SK-MEL-5 (cell line): Measurements from ENCODE around the gene NOVA2. TPM values are rescaled to one million over a fixed set of nuclear protein-coding genes. Genes with fewer than 3 reads are reported as not detected.

ENCODE experiments used
- DNase-seq: peaks from one replicate; pipeline ENCODE4 v3.0.0-alpha.2; 2016; ENCODE audit warnings: low read depth, low spot score
- in situ Hi-C: cut with HindIII; loops from 2 replicates; pipeline ENCODE4 v1.10.0; 2016; ENCODE audit warnings: low sequenced_read_pairs, high pct_unique_total_duplicates, low pct_unique_long_range_greater_than_20kb
- polyA plus RNA-seq, 2 experiments: library from polyadenylated mRNA; depleted of rRNA; stranded (reverse); fragments of >200 nt; gene quantifications; 2 replicates each; pipeline ENCODE4 v1.2.3, GENCODE V29; 2015
- total RNA-seq: library from RNA; depleted of rRNA; stranded (reverse); fragments of >200 nt; shearing (Covaris generic); gene quantifications from 2 replicates; pipeline ENCODE4 v1.2.3, GENCODE V29; 2014; rRNA removed

The NOVA2 gene
- 0.08 and 0.18 TPM in 2 replicates for total RNA-seq
- polyA plus RNA-seq (2015; cell fraction: cytosol; rRNA removed), result 0.35 and 0.48 TPM in 2 replicates
- 0.04 and 0.12 TPM in 2 replicates for polyA plus RNA-seq (2015; cell fraction: nucleus; rRNA removed)

- peak; percentile 77 for DNase-seq
- in situ Hi-C loops, result no loop called here
These were observed at the start of gene NOVA2 for GRCh38 chr19:45973553-45974338. NOVA2 (minus strand) TSS chr19:45973865; CDS start chr19:45973351, 514 bp downstream.

GRCh38 chr19:46023311-46023779 lies 49.7 kb upstream of the NOVA2 start:
- no peak for DNase-seq
- in situ Hi-C loops, result no loop called here

GRCh38 chr19:46022431-46023310 lies 49.0 kb upstream of the NOVA2 start, which contains the start of gene PGLYRP1:
PGLYRP1 (minus strand) TSS chr19:46023053; CDS start chr19:46023021, 32 bp downstream.
- DNase-seq, result no peak

GRCh38 chr19:46022061-46022430 lies 48.4 kb upstream of the NOVA2 start:
- in situ Hi-C loops, result no loop called here
- no peak for DNase-seq

More at GRCh38 chr19:46022431-46023310, 49.0 kb upstream of the NOVA2 start, which contains the start of gene PGLYRP1:
- in situ Hi-C loops, result no loop called here

GRCh38 chr19:46021531-46022041 lies 47.9 kb upstream of the NOVA2 start:
- in situ Hi-C loops, result no loop called here
- DNase-seq, result no peak

GRCh38 chr19:46020819-46021125 lies 47.1 kb upstream of the NOVA2 start:
- in situ Hi-C loops, result no loop called here
- DNase-seq, result no peak

GRCh38 chr19:46019270-46019669 lies 45.6 kb upstream of the NOVA2 start:
- DNase-seq, result no peak
- in situ Hi-C loops, result no loop called here

- in situ Hi-C loops, result no loop called here
- no peak for DNase-seq
These were observed 45.1 kb upstream of the NOVA2 start for GRCh38 chr19:46018729-46019251.

- in situ Hi-C loops, result no loop called here
- no peak for DNase-seq
These were observed 44.4 kb upstream of the NOVA2 start for GRCh38 chr19:46017874-46018675.

GRCh38 chr19:46017095-46017429 lies 43.4 kb upstream of the NOVA2 start:
- DNase-seq, result no peak
- in situ Hi-C loops, result no loop called here

- in situ Hi-C loops, result no loop called here
- peak; percentile 75 for DNase-seq
These were observed 42.9 kb upstream of the NOVA2 start for GRCh38 chr19:46016426-46017094.

GRCh38 chr19:46015687-46016425 lies 42.2 kb upstream of the NOVA2 start:
- in situ Hi-C loops, result no loop called here
- no peak for DNase-seq

- DNase-seq, result no peak
- in situ Hi-C loops, result no loop called here
These were observed 41.4 kb upstream of the NOVA2 start for GRCh38 chr19:46014941-46015686.

- in situ Hi-C loops, result no loop called here
- no peak for DNase-seq
These were observed 40.9 kb upstream of the NOVA2 start for GRCh38 chr19:46014534-46014933.
